ENCODE data around the gene LINS1.

- TF ChIP-seq CTCF (IDR thresholded peaks at IDR 0.05; ENCODE audit: insufficient read depth, low read length, poor library complexity, severe bottlenecking) = no peak
- TF ChIP-seq EZH2phosphoT487 (conservative IDR thresholded peaks at IDR 0.05; ENCODE audit: low read length) = no peak
These were observed 64.7 kb downstream of the LINS1 start for GRCh38 chr15:100537331-100537730.

Data from SU-DHL-6 (cell line).